NCI-H1048 (cell line): ENCODE measurements around the gene SORL1-AS1.

Experiments
- DNase-seq: peaks from one replicate; lab custom pipeline; 2025; lab: John Stamatoyannopoulos, UW

SORL1-AS1 gene

DNA sequence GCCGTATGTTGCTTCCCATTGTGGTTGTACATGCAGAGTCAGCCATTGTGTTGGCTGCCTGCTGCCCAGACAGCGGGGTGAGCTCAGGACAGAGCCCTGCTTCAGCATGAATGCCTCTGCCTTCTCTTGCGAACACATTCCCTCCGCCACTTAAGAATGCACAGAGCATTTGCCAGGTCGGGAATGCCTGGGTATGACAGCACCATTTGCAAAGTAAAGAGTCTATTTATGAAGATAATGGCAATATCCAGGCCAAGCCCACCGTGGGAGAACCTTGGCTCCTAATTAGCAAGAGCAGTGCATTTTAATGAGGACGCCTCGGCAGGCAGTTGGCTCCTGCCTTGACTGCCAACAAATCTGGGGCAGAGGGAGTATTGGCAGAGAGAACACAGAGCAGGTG lies 63.1 kb downstream of the SORL1-AS1 start:
- no peak for DNase-seq
